A549 (cell line): Measurements from ENCODE around the gene DCTD. TPM values are rescaled to one million over a fixed set of nuclear protein-coding genes. Genes with fewer than 3 reads are reported as not detected.

Experiments used
- ATAC-seq, 2 experiments: fragments of 200-7000 bp in 1 of 2; fragments of >200 bp in 1 of 2; cut with Nextera tagmentation in 1 of 2; cut with Tn5 transposase in 1 of 2; 3 replicates each; pipeline versions ENCODE4 v1.8.0 to v1.9.1; 2018 to 2020; ENCODE audit warnings: mild to moderate bottlenecking in 1 of 2, moderate library complexity in 1 of 2
- CTCF ChIA-PET: fragments of 300-600 bp; sonication (Branson Sonifier 250); formaldehyde crosslinking; extraction: SDS; loops from one replicate; lab custom pipeline; 2021; ENCODE audit warnings: antibody characterized with exemption, inconsistent platforms; lab: Yijun Ruan, JAX
- POLR2A ChIA-PET: fragments of 350-600 bp; formaldehyde crosslinking; extraction: SDS; loops from one replicate; lab custom pipeline; 2021; ENCODE audit warnings: antibody characterized with exemption, inconsistent platforms; lab: Yijun Ruan, JAX
- DNase-seq, 2 experiments: peaks; one replicate each; pipeline versions ENCODE4 v3.0.0 to v3.0.0-alpha.2; 2011 to 2016; ENCODE audit warnings: low read depth in 1 of 2, low spot score in 1 of 2
- FAIRE-seq: peaks from 2 replicates; lab custom pipeline; 2011; peaks lifted over from hg19 to GRCh38; lab: Jason Lieb, UNC
- H3K27ac ChIP-seq, 2 experiments: fragments of >200 bp; sonication (Bioruptor Twin); formaldehyde crosslinking; 3 replicates each; pipeline ENCODE4 v1.5.1; 2016 to 2017
- H3K4me1 ChIP-seq: fragments of >200 bp; sonication (Bioruptor Twin); formaldehyde crosslinking; 3 replicates; pipeline ENCODE4 v1.6.1; 2016
- H3K4me2 ChIP-seq: fragments of >200 bp; sonication (Bioruptor Twin); formaldehyde crosslinking; 3 replicates; pipeline ENCODE4 v1.6.1; 2016
- H3K4me3 ChIP-seq: fragments of >200 bp; sonication (Bioruptor Twin); formaldehyde crosslinking; 3 replicates; pipeline ENCODE4 v1.5.1; 2016
- H3K9me3 ChIP-seq: fragments of >200 bp; sonication (Bioruptor Twin); formaldehyde crosslinking; 3 replicates; pipeline ENCODE4 v1.6.1; 2016
- CBX2 ChIP-seq: fragments of 200-600 bp; sonication (generic); IDR thresholded peaks from 2 replicates; pipeline ENCODE4 v1.6.1; 2016; ENCODE audit warnings: low read depth, mild to moderate bottlenecking, borderline replicate concordance
- CHD2 ChIP-seq: fragments of 150-350 bp; IDR thresholded peaks from 2 replicates; pipeline ENCODE4 v1.6.1; 2014; ENCODE audit warnings: low read length; ENCODE audit not compliant: partially characterized antibody
- CHD4 ChIP-seq: fragments of 200-600 bp; sonication (generic); IDR thresholded peaks from 2 replicates; pipeline ENCODE4 v1.6.1; 2016; ENCODE audit warnings: antibody characterized with exemption, mild to moderate bottlenecking, borderline replicate concordance
- EHMT2 ChIP-seq: fragments of 200-600 bp; sonication (generic); IDR thresholded peaks from 2 replicates; pipeline ENCODE4 v1.6.1; 2016; ENCODE audit warnings: antibody characterized with exemption, low read depth, mild to moderate bottlenecking, moderate library complexity
- GATA3 ChIP-seq: IDR thresholded peaks from 2 replicates; pipeline ENCODE4 v1.6.1; 2012; ENCODE audit warnings: borderline replicate concordance
- HOXB13 ChIP-seq: fragments of 250-450 bp; sonication (Bioruptor Pico); IDR thresholded peaks from 2 replicates; pipeline ENCODE4 v1.5.0; 2020; ENCODE audit warnings: low read depth, mild to moderate bottlenecking, moderate library complexity
- MAFK ChIP-seq: fragments of 450-650 bp; IDR thresholded peaks from 2 replicates; pipeline ENCODE4 v1.6.1; 2014; ENCODE audit not compliant: partially characterized antibody
- MAZ ChIP-seq: fragments of 150-350 bp; IDR thresholded peaks from 2 replicates; pipeline ENCODE4 v1.6.1; 2014; ENCODE audit warnings: antibody characterized with exemption, low read depth, low read length, borderline replicate concordance
- MYC ChIP-seq: IDR thresholded peaks from 2 replicates; pipeline ENCODE4 v1.6.1; 2012; ENCODE audit warnings: mild to moderate bottlenecking, inconsistent platforms, low read length, improper control_type of control experiment, borderline replicate concordance
- NFE2L2 ChIP-seq: fragments of 150-350 bp; conservative IDR thresholded peaks from 2 replicates; pipeline ENCODE4 v1.6.1; 2014; ENCODE audit warnings: low read length
- PHF8 ChIP-seq: fragments of 200-600 bp; sonication (generic); IDR thresholded peaks from 2 replicates; pipeline ENCODE4 v1.6.1; 2016; ENCODE audit warnings: low read depth, mild to moderate bottlenecking, antibody characterized with exemption, moderate library complexity, borderline replicate concordance
- POLR2A ChIP-seq: IDR thresholded peaks from 2 replicates; pipeline ENCODE4 v1.6.1; 2012; ENCODE audit warnings: mild to moderate bottlenecking, low read length
- POLR2AphosphoS2 ChIP-seq: conservative IDR thresholded peaks from 2 replicates; pipeline ENCODE4 v1.6.1; 2012; ENCODE audit warnings: low read length, improper control_type of control experiment, inconsistent platforms
- SREBF2 ChIP-seq: fragments of 450-650 bp; IDR thresholded peaks from 2 replicates; pipeline ENCODE4 v1.6.1; 2014; ENCODE audit warnings: mild to moderate bottlenecking, moderate library complexity
- TFCP2L1 ChIP-seq: fragments of 250-450 bp; sonication (Bioruptor Pico); IDR thresholded peaks from 2 replicates; pipeline ENCODE4 v1.5.0; 2021; ENCODE audit warnings: mild to moderate bottlenecking
- WGBS: methylation state at CpG from one replicate; pipeline ENCODE4 v1.1.6; 2017; ENCODE audit errors: missing lambda C conversion rate; 5-methylcytosine and 5-hydroxymethylcytosine counted together
- polyA plus RNA-seq, 4 experiments: library from polyadenylated mRNA; depleted of rRNA in 3 of 4; stranded (reverse); fragments of >200 nt; fragmentation: RNase III in 1 of 4; extraction: RNeasy Plus Mini Kit Qiagen cat#74134 plus additional on column Dnase treatment in 1 of 4; gene quantifications; 2 replicates in 3 of 4; 3 replicates in 1 of 4; pipeline ENCODE4 v1.2.3, GENCODE V29; 2011 to 2017
- TF ChIP-seq, protein P1 (sequence below): fragments of 150-350 bp; IDR thresholded peaks from 2 replicates; pipeline ENCODE4 v1.6.1; 2014; ENCODE audit warnings: low read depth, mild to moderate bottlenecking, low read length
- TF ChIP-seq, protein P2 (sequence below): IDR thresholded peaks from 2 replicates; pipeline ENCODE4 v1.6.1; 2012; ENCODE audit warnings: low read depth, borderline replicate concordance
- TF ChIP-seq, protein P3 (sequence below): IDR thresholded peaks from 2 replicates; pipeline ENCODE4 v1.6.1; 2012

DCTD gene
- polyA plus RNA-seq, 2 of the 4 experiments (the other 2 are of a cell fraction): 74.4 to 112 TPM

DNA sequence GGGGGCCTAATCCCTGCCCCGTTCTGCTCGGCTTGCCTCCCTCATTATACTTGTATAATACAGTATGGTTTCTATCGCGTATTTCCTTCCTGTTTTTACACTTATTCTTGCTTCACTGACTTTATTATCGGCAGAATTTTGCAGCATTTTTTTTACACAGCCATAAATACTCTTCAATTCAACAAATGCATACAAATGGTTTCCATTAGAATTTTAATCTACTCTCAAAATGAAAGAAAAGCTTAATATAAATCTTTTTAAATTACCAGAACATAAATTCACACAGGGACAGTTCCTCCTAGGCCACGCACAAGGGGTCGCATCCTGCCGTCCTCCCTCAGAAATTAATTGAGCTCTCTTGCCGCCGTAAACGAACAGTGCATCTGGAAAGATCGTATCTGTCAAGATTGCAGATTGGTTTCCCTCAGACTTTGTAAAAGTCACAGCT is 42.9 kb downstream of the DCTD start (continued):
- TF ChIP-seq, protein P1, sequence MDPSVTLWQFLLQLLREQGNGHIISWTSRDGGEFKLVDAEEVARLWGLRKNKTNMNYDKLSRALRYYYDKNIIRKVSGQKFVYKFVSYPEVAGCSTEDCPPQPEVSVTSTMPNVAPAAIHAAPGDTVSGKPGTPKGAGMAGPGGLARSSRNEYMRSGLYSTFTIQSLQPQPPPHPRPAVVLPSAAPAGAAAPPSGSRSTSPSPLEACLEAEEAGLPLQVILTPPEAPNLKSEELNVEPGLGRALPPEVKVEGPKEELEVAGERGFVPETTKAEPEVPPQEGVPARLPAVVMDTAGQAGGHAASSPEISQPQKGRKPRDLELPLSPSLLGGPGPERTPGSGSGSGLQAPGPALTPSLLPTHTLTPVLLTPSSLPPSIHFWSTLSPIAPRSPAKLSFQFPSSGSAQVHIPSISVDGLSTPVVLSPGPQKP: no peak
- TF ChIP-seq PHF8 (no peak), MAZ (no peak), CHD2 (no peak), GATA3 (no peak), MYC (no peak), NFE2L2 (no peak)

DNA sequence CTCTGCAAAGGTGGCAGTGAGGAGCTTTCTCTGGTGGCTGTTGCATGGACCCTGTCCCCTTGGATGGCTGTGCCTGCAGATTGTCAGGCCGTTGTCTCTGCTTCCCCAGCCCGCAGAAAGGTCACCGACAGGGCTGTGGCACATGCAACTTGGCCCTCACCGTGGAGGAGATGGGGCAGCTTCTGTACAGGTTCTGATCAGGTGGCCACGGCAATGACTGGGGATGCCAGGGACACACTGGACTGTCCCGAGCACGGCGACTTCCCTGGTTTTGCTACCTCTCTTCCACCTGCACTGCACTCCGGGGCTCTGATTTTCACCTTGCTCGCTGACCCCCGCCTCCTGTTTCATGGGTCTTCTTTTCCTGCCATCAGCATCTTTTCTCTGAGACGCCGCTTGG is 43.5 kb downstream of the DCTD start:
- 88% methylated on average over 13 of the region's 13 CpGs for WGBS
- CTCF ChIA-PET: no interaction called here
- no peak for FAIRE-seq
- H3K4me1 ChIP-seq: no peaks in the 10 kb centered on the region
- no peak overlapping the region for H3K4me3 ChIP-seq
- no peak for ATAC-seq
- H3K27ac ChIP-seq: no peak overlapping the region
- H3K9me3 ChIP-seq: no peaks in the 10 kb centered on the region
- no peak for TF ChIP-seq EHMT2
- no peak for TF ChIP-seq HOXB13
- TF ChIP-seq MYC: no peak
- TF ChIP-seq POLR2A: no peak
- TF ChIP-seq, protein P2, sequence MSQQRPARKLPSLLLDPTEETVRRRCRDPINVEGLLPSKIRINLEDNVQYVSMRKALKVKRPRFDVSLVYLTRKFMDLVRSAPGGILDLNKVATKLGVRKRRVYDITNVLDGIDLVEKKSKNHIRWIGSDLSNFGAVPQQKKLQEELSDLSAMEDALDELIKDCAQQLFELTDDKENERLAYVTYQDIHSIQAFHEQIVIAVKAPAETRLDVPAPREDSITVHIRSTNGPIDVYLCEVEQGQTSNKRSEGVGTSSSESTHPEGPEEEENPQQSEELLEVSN: no peak
- TF ChIP-seq, all 56 proteins: peak for 0
- no peak overlapping the region for H3K4me2 ChIP-seq
- DNase-seq: no peak
- POLR2A ChIA-PET: no interaction called here

DNA sequence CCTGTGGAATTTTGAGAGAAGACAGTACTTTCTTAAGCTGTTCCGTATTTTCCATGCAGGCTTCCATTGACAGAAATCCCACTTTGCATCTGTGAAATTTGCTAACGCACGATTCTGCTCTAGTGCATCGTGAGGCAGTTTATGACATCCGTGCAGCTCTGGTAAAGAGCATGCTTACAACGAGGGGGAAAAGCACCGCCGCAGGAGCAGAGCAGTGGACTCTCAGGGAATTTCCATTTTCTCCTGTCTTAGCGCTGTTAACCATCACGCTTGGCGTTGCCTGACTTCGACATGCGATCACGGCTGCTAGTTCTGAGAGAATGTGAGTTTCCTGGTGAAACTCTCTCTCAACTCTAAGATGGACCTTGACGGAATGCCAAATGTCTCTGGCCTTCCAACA is 43.9 kb downstream of the DCTD start:
- Histone ChIP-seq H3K27ac (no peak overlapping the region), H3K4me1 (no peaks in the 10 kb centered on the region), H3K4me3 (no peak overlapping the region), H3K9me3 (no peaks in the 10 kb centered on the region), H3K4me2 (no peak overlapping the region)
- no peak for ATAC-seq
- ChIA-PET POLR2A (no interaction called here), CTCF (no interaction called here)
- FAIRE-seq: no peak
- TF ChIP-seq, protein P3, sequence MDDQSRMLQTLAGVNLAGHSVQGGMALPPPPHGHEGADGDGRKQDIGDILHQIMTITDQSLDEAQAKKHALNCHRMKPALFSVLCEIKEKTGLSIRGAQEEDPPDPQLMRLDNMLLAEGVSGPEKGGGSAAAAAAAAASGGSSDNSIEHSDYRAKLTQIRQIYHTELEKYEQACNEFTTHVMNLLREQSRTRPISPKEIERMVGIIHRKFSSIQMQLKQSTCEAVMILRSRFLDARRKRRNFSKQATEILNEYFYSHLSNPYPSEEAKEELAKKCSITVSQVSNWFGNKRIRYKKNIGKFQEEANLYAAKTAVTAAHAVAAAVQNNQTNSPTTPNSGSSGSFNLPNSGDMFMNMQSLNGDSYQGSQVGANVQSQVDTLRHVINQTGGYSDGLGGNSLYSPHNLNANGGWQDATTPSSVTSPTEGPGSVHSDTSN: no peak
- TF ChIP-seq CHD4: no peak
- DNase-seq: no peak
- WGBS: 95% methylated on average over 15 of the region's 15 CpGs

DNA sequence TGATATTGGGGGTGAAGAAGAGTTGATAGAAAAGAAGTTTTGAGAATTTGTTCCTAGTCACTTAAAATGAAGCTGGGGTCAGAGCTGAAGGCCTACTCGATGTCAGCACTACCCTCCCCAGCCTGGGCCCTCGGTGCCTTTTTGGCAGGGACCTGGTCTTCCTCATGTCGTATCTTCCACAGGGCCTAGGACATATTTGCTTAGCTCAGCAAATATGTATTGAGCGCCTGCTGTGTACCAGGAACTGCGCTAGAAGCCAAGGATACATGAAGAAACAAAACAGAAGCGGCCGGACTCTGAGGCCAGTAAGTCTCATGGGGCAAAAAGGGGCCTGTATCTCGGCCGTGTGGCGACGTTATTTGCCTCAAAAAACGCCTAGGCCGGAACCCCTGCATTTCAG is 44.3 kb downstream of the DCTD start:
- H3K4me3 ChIP-seq: no peak overlapping the region
- no peak for TF ChIP-seq CBX2
- peak; percentile 86 for TF ChIP-seq MAFK
- TF ChIP-seq, protein P2: no peak
- no peaks in the 10 kb centered on the region for H3K9me3 ChIP-seq
- H3K27ac ChIP-seq: no peak overlapping the region
- POLR2A ChIA-PET: no interaction called here
- WGBS: 88% methylated on average over 13 of the region's 13 CpGs
- CTCF ChIA-PET: no interaction called here
- ATAC-seq: no peak
- no peak for FAIRE-seq
- H3K4me1 ChIP-seq: no peaks in the 10 kb centered on the region
- no peak overlapping the region for H3K4me2 ChIP-seq
- no peak for DNase-seq

DNA sequence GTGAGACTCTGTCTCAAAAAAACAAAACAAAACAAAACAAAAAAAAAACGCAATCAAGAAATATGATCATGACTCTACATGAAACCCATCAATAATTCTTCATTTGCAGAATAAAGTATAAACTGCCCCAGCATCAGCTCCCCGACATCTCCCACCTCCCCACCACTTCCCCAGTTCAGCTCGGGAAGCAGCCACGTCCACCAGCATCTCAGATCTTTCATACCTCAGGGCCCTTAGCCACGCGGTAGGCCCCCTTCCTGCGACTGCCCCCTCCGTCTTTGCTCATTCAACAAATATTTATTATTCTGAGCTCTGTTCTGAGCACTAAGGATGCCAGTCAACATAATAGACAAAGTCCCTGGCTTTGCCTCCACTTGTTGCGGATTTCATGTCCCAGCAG is 45.6 kb downstream of the DCTD start:
- FAIRE-seq (no peak), DNase-seq (no peak), ATAC-seq (no peak)
- POLR2A ChIA-PET: no interaction called here
- TF ChIP-seq SREBF2 (no peak), HOXB13 (no peak), POLR2AphosphoS2 (no peak), TFCP2L1 (no peak), MYC (no peak)
- H3K4me2 ChIP-seq: no peak overlapping the region
- H3K4me1 ChIP-seq: no peaks in the 10 kb centered on the region
- CTCF ChIA-PET: no interaction called here
- WGBS: 81% methylated on average over 9 of the region's 9 CpGs
- no peaks in the 10 kb centered on the region for H3K9me3 ChIP-seq
- H3K4me3 ChIP-seq: no peak overlapping the region
- H3K27ac ChIP-seq: no peak overlapping the region
